ENCODE measurements around the gene SLC9A8.
"Not testable (repeated sequence)": the region's sequence is repeated elsewhere in the genome, so short reads cannot be mapped to it uniquely, and the experiment has no call there.

The SLC9A8 gene

GRCh38 chr20:49859807-49860206, 47.2 kb downstream of the SLC9A8 start:
- Histone ChIP-seq H3K4me3 (ENCODE audit: low read depth in 1 of 2, low read length in 2 of 2) (no peak overlapping the region), H3K9ac (ENCODE audit: low read depth in 1 of 2, low read length in 2 of 2) (no peak overlapping the region), H3K27me3 (ENCODE audit: control insufficient read depth in 1 of 2, insufficient read depth in 2 of 2, low read length in 2 of 2) (no peaks in the 10 kb centered on the region), H3K4me1 (ENCODE audit: control insufficient read depth in 1 of 2, insufficient read depth in 2 of 2, low read length in 2 of 2) (no peaks in the 10 kb centered on the region), H3K9me3 (ENCODE audit: control insufficient read depth in 1 of 2, low read length in 2 of 2) (no peaks in the 10 kb centered on the region), H3K27ac (ENCODE audit: low read depth, low read length) (no peak overlapping the region), H3K36me3 (ENCODE audit: control insufficient read depth in 1 of 2, insufficient read depth in 2 of 2, low read length in 2 of 2) (peaks cover 18 to 45% of the 10 kb centered on the region in 2 donors)

DNA sequence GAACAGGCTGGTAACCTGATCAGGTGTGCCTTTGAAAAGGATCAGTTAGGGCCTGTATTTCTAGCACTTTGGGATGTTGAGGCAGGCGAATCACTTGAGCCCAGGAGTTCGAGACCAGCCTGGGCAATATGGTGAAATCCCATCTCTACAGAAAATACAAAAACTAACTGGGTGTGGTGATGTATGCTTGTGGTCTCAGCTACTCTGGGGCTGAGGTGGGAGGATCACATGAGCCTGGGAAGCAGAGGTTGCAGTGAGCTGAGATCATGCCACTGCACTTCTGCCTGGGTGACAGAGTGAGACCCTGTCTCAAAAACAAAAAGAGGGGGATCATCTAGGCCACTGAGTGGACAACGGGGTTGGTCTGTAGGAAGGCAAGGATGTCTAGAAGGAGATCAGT, 48.6 kb downstream of the SLC9A8 start:
- H3K4me3 ChIP-seq (ENCODE audit: low read depth in 1 of 2, low read length in 2 of 2); H3K27me3 ChIP-seq (ENCODE audit: control insufficient read depth in 1 of 2, insufficient read depth in 2 of 2, low read length in 2 of 2); H3K4me1 ChIP-seq (ENCODE audit: control insufficient read depth in 1 of 2, insufficient read depth in 2 of 2, low read length in 2 of 2); H3K9me3 ChIP-seq (ENCODE audit: control insufficient read depth in 1 of 2, low read length in 2 of 2); H3K9ac ChIP-seq (ENCODE audit: low read depth in 1 of 2, low read length in 2 of 2); H3K27ac ChIP-seq (ENCODE audit: low read depth, low read length): not testable (repeated sequence)
- H3K36me3 ChIP-seq (ENCODE audit: control insufficient read depth in 1 of 2, insufficient read depth in 2 of 2, low read length in 2 of 2), result peaks cover 23 to 45% of the 10 kb centered on the region in 2 donors

DNA sequence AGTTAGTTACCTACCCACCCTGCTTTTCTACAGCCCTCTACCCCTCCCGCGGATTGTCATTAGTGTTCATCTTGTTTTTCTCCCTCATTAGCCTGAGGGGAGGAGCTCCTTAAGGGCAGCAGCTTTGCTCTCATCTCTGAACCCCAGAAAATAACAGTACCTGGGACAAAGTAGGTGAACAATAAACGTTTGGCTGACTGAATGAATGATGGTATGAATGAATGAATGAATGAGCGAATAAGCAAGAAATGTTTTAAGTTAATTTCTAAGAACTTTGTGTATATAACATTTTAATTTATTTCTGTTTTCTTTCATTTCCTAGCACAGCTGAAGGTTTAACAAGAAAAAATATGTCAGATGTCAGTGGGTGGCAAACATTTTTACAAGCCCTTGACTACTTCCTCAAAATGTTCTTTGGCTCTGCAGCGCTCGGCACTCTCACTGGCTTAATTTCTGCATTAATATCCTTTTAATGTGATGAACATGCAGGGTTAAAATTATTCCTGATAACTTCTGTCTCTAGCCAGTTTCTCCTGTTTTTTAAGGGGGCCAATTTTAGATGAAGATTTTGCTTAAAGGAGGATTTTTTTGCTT, 50.1 kb downstream of the SLC9A8 start:
- no peaks in the 10 kb centered on the region for H3K27me3 ChIP-seq (ENCODE audit: control insufficient read depth in 1 of 2, insufficient read depth in 2 of 2, low read length in 2 of 2)
- no peaks in the 10 kb centered on the region for H3K9me3 ChIP-seq (ENCODE audit: control insufficient read depth in 1 of 2, low read length in 2 of 2)
- H3K27ac ChIP-seq (ENCODE audit: low read depth, low read length), result no peak overlapping the region
- peaks cover 23 to 46% of the 10 kb centered on the region in 2 donors for H3K36me3 ChIP-seq (ENCODE audit: control insufficient read depth in 1 of 2, insufficient read depth in 2 of 2, low read length in 2 of 2)
- no peaks in the 10 kb centered on the region for H3K4me1 ChIP-seq (ENCODE audit: control insufficient read depth in 1 of 2, insufficient read depth in 2 of 2, low read length in 2 of 2)
- no peak overlapping the region for H3K9ac ChIP-seq (ENCODE audit: low read depth in 1 of 2, low read length in 2 of 2)
- no peak overlapping the region for H3K4me3 ChIP-seq (ENCODE audit: low read depth in 1 of 2, low read length in 2 of 2)

DNA sequence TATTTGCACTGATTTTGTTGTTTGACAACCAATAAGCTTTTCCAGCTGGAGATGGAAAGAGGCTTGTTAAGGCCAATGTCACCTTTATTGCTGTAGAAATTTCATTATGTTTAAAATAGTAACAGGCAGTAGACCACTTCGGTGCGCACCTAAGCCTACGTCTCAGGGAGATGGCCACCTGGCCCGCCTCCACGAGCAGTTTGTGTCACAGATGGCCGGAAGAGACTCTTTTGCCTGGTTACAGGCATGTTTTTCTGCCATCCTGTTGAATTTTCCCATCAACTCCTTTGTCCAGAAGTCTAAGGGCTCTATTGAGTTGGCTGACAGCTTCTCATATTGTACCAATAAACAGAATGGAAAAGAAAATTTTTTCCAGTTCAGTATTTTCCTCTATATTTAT, 51.0 kb downstream of the SLC9A8 start:
- peaks cover 31 to 56% of the 10 kb centered on the region in 2 donors for H3K36me3 ChIP-seq (ENCODE audit: control insufficient read depth in 1 of 2, insufficient read depth in 2 of 2, low read length in 2 of 2)
- H3K9me3 ChIP-seq (ENCODE audit: control insufficient read depth in 1 of 2, low read length in 2 of 2), result no peaks in the 10 kb centered on the region
- H3K4me3 ChIP-seq (ENCODE audit: low read depth in 1 of 2, low read length in 2 of 2), result no peak overlapping the region
- H3K9ac ChIP-seq (ENCODE audit: low read depth in 1 of 2, low read length in 2 of 2), result no peak overlapping the region
- no peaks in the 10 kb centered on the region for H3K4me1 ChIP-seq (ENCODE audit: control insufficient read depth in 1 of 2, insufficient read depth in 2 of 2, low read length in 2 of 2)
- H3K27ac ChIP-seq (ENCODE audit: low read depth, low read length), result no peak overlapping the region
- H3K27me3 ChIP-seq (ENCODE audit: control insufficient read depth in 1 of 2, insufficient read depth in 2 of 2, low read length in 2 of 2), result no peaks in the 10 kb centered on the region

GRCh38 chr20:49865559-49865958, 52.9 kb downstream of the SLC9A8 start:
- Histone ChIP-seq H3K9ac (ENCODE audit: low read depth in 1 of 2, low read length in 2 of 2) (no peak overlapping the region), H3K4me3 (ENCODE audit: low read depth in 1 of 2, low read length in 2 of 2) (no peak overlapping the region), H3K4me1 (ENCODE audit: control insufficient read depth in 1 of 2, insufficient read depth in 2 of 2, low read length in 2 of 2) (no peaks in the 10 kb centered on the region), H3K27me3 (ENCODE audit: control insufficient read depth in 1 of 2, insufficient read depth in 2 of 2, low read length in 2 of 2) (no peaks in the 10 kb centered on the region), H3K9me3 (ENCODE audit: control insufficient read depth in 1 of 2, low read length in 2 of 2) (no peaks in the 10 kb centered on the region), H3K27ac (ENCODE audit: low read depth, low read length) (no peak overlapping the region), H3K36me3 (ENCODE audit: control insufficient read depth in 1 of 2, insufficient read depth in 2 of 2, low read length in 2 of 2) (peaks cover 27 to 54% of the 10 kb centered on the region in 2 donors)

GRCh38 chr20:49866051-49866450, 53.4 kb downstream of the SLC9A8 start:
- no peaks in the 10 kb centered on the region for H3K4me1 ChIP-seq (ENCODE audit: control insufficient read depth in 1 of 2, insufficient read depth in 2 of 2, low read length in 2 of 2)
- no peaks in the 10 kb centered on the region for H3K9me3 ChIP-seq (ENCODE audit: control insufficient read depth in 1 of 2, low read length in 2 of 2)
- H3K4me3 ChIP-seq (ENCODE audit: low read depth in 1 of 2, low read length in 2 of 2), result no peak overlapping the region
- H3K27ac ChIP-seq (ENCODE audit: low read depth, low read length), result no peak overlapping the region
- H3K36me3 ChIP-seq (ENCODE audit: control insufficient read depth in 1 of 2, insufficient read depth in 2 of 2, low read length in 2 of 2), result peaks cover 27 to 55% of the 10 kb centered on the region in 2 donors
- no peaks in the 10 kb centered on the region for H3K27me3 ChIP-seq (ENCODE audit: control insufficient read depth in 1 of 2, insufficient read depth in 2 of 2, low read length in 2 of 2)
- no peak overlapping the region for H3K9ac ChIP-seq (ENCODE audit: low read depth in 1 of 2, low read length in 2 of 2)

DNA sequence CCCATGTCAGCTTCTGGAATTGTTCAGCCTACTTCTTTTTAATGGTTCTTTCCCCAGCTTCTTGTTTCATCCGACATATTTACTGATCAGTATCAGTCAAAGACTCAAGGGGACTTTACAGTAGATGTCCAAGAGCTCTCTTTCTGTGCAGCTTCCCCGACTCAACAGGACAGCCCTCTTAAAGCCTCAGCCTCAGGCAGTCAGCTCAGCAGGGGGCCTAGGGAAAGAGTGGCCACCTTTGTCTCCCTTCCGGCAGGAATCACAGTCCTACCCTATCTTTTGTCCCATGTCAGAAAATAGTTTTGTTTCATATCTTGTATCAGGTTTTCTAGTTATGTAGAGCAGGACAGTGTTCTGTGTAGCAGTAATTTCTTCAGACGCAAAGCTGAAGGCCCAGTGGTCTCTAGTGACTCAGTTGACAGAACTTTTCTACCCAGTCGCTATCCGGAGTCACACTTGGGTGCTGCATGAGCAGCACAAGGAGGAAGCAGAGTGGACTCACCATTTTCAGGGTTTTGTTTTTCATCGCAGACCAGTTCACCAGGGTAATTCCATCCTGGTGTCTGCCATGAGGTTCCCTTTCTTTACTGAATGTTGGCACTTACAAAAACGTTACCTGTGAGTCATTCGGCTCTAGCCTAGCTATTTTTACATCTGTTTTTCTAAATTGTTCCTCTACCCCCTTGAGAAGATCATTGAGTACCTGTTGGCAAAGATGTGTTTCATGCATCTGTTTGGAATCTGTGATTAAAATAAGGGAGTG, 55.0 kb downstream of the SLC9A8 start:
- no peak overlapping the region for H3K27ac ChIP-seq (ENCODE audit: low read depth, low read length)
- H3K36me3 ChIP-seq (ENCODE audit: control insufficient read depth in 1 of 2, insufficient read depth in 2 of 2, low read length in 2 of 2), result peaks cover 27 to 51% of the 10 kb centered on the region in 2 donors
- H3K4me3 ChIP-seq (ENCODE audit: low read depth in 1 of 2, low read length in 2 of 2), result no peak overlapping the region
- H3K9ac ChIP-seq (ENCODE audit: low read depth in 1 of 2, low read length in 2 of 2), result no peak overlapping the region
- H3K4me1 ChIP-seq (ENCODE audit: control insufficient read depth in 1 of 2, insufficient read depth in 2 of 2, low read length in 2 of 2), result no peaks in the 10 kb centered on the region
- no peaks in the 10 kb centered on the region for H3K27me3 ChIP-seq (ENCODE audit: control insufficient read depth in 1 of 2, insufficient read depth in 2 of 2, low read length in 2 of 2)
- H3K9me3 ChIP-seq (ENCODE audit: control insufficient read depth in 1 of 2, low read length in 2 of 2), result no peaks in the 10 kb centered on the region

DNA sequence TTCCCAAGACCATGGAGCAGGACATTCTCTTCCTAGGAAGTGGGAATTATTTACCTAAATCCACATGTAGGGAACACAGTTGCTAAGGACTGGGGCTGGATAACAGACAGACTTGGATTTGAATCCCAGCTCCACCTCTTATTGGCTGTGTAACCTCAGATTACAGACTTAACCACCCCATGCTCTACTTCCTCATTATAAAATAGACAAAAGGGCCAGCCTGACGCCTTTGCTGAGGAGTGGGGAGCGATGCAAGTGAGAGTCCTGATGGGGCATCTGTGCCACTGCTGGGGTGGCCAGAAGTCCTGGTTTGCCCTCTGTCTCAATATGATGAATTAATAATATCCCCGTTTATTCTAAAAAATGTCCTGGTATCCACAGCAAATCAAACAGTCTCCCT, 55.9 kb downstream of the SLC9A8 start:
- H3K9me3 ChIP-seq (ENCODE audit: control insufficient read depth in 1 of 2, low read length in 2 of 2), result no peaks in the 10 kb centered on the region
- peaks cover 27 to 51% of the 10 kb centered on the region in 2 donors for H3K36me3 ChIP-seq (ENCODE audit: control insufficient read depth in 1 of 2, insufficient read depth in 2 of 2, low read length in 2 of 2)
- no peak overlapping the region for H3K27ac ChIP-seq (ENCODE audit: low read depth, low read length)
- no peaks in the 10 kb centered on the region for H3K27me3 ChIP-seq (ENCODE audit: control insufficient read depth in 1 of 2, insufficient read depth in 2 of 2, low read length in 2 of 2)
- no peak overlapping the region for H3K9ac ChIP-seq (ENCODE audit: low read depth in 1 of 2, low read length in 2 of 2)
- H3K4me1 ChIP-seq (ENCODE audit: control insufficient read depth in 1 of 2, insufficient read depth in 2 of 2, low read length in 2 of 2), result no peaks in the 10 kb centered on the region
- no peak overlapping the region for H3K4me3 ChIP-seq (ENCODE audit: low read depth in 1 of 2, low read length in 2 of 2)

- Histone ChIP-seq H3K9ac (ENCODE audit: low read depth in 1 of 2, low read length in 2 of 2) (no peak overlapping the region), H3K27ac (ENCODE audit: low read depth, low read length) (no peak overlapping the region), H3K36me3 (ENCODE audit: control insufficient read depth in 1 of 2, insufficient read depth in 2 of 2, low read length in 2 of 2) (peaks cover 27 to 51% of the 10 kb centered on the region in 2 donors), H3K4me3 (ENCODE audit: low read depth in 1 of 2, low read length in 2 of 2) (no peak overlapping the region), H3K27me3 (ENCODE audit: control insufficient read depth in 1 of 2, insufficient read depth in 2 of 2, low read length in 2 of 2) (no peaks in the 10 kb centered on the region), H3K4me1 (ENCODE audit: control insufficient read depth in 1 of 2, insufficient read depth in 2 of 2, low read length in 2 of 2) (no peaks in the 10 kb centered on the region), H3K9me3 (ENCODE audit: control insufficient read depth in 1 of 2, low read length in 2 of 2) (no peaks in the 10 kb centered on the region)
These were observed 56.3 kb downstream of the SLC9A8 start for GRCh38 chr20:49868964-49869363.

- no peaks in the 10 kb centered on the region for H3K9me3 ChIP-seq (ENCODE audit: control insufficient read depth in 1 of 2, low read length in 2 of 2)
- no peaks in the 10 kb centered on the region for H3K4me1 ChIP-seq (ENCODE audit: control insufficient read depth in 1 of 2, insufficient read depth in 2 of 2, low read length in 2 of 2)
- H3K36me3 ChIP-seq (ENCODE audit: control insufficient read depth in 1 of 2, insufficient read depth in 2 of 2, low read length in 2 of 2), result peaks cover 19 to 48% of the 10 kb centered on the region in 2 donors
- H3K9ac ChIP-seq (ENCODE audit: low read depth in 1 of 2, low read length in 2 of 2), result no peak overlapping the region
- H3K4me3 ChIP-seq (ENCODE audit: low read depth in 1 of 2, low read length in 2 of 2), result no peak overlapping the region
- H3K27ac ChIP-seq (ENCODE audit: low read depth, low read length), result no peak overlapping the region
- no peaks in the 10 kb centered on the region for H3K27me3 ChIP-seq (ENCODE audit: control insufficient read depth in 1 of 2, insufficient read depth in 2 of 2, low read length in 2 of 2)
These were observed 57.6 kb downstream of the SLC9A8 start for GRCh38 chr20:49870261-49870660.

Data from duodenal mucosa (tissue), 2 donors.